Mucosa of rectum (tissue), 2 donors: ENCODE data around the gene LRAT.

Experiments
- H3K27ac ChIP-seq, 2 donors: one replicate each; pipeline ENCODE4 v1.7.0; 2013; ENCODE audit warnings: inconsistent platforms in 2 of 2, low read depth in 2 of 2, low read length in 2 of 2
- H3K27me3 ChIP-seq, 2 donors: one replicate each; pipeline ENCODE4 v1.7.0; 2013; ENCODE audit warnings: low read length in 2 of 2; ENCODE audit not compliant: control insufficient read depth in 2 of 2, insufficient read depth in 2 of 2
- H3K36me3 ChIP-seq, 2 donors: one replicate each; pipeline ENCODE4 v1.7.0; 2013; ENCODE audit warnings: low read length in 2 of 2; ENCODE audit not compliant: control insufficient read depth in 2 of 2, insufficient read depth in 2 of 2
- H3K4me1 ChIP-seq, 2 donors: one replicate each; pipeline ENCODE4 v1.7.0; 2013; ENCODE audit warnings: low read length in 2 of 2, mild to moderate bottlenecking in 1 of 2; ENCODE audit not compliant: control insufficient read depth in 2 of 2, insufficient read depth in 2 of 2
- H3K4me3 ChIP-seq, 2 donors: one replicate each; pipeline ENCODE4 v1.7.0; 2013; ENCODE audit warnings: low read length in 2 of 2
- H3K9ac ChIP-seq, 2 donors: one replicate each; pipeline ENCODE4 v1.7.0; 2013; ENCODE audit warnings: low read length in 2 of 2, low read depth in 1 of 2, mild to moderate bottlenecking in 1 of 2
- H3K9me3 ChIP-seq, 2 donors: one replicate each; pipeline ENCODE4 v1.7.0; 2013; ENCODE audit warnings: low read length in 2 of 2; ENCODE audit not compliant: control insufficient read depth in 2 of 2
- donor health status: healthy.
- donor health status: Normal muscosa, but diverticular disease.

Gene LRAT

GRCh38 chr4:154757713-154758112, 13.9 kb downstream of the LRAT start:
- Histone ChIP-seq H3K4me1 (no peaks in the 10 kb centered on the region), H3K9me3 (no peaks in the 10 kb centered on the region), H3K4me3 (no peak overlapping the region), H3K27ac (no peak overlapping the region), H3K27me3 (no peaks in the 10 kb centered on the region), H3K9ac (no peak overlapping the region), H3K36me3 (no peaks in the 10 kb centered on the region)

DNA sequence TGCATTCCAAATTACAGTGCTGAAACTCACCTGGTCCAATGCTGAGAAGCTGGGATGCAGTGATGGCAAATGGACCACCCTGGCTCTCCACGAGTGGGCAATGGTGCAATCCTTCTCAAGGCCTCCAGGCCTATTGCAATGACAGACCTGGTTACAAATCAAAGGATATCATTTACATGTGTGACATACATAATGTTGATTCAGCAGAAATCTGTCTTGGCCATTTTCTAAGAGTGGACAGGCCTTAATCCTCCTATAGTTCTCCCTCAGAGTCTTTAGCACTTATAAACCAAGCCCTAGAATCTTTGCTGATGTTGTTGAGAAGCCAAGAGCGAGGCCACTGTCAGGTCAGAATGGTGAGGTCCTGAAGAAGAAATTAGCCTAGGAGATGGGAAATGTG, 17.1 kb downstream of the LRAT start:
- Histone ChIP-seq H3K9me3 (no peaks in the 10 kb centered on the region), H3K9ac (no peak overlapping the region), H3K4me3 (no peak overlapping the region), H3K27ac (no peak overlapping the region), H3K27me3 (no peaks in the 10 kb centered on the region), H3K36me3 (no peaks in the 10 kb centered on the region), H3K4me1 (no peaks in the 10 kb centered on the region)

DNA sequence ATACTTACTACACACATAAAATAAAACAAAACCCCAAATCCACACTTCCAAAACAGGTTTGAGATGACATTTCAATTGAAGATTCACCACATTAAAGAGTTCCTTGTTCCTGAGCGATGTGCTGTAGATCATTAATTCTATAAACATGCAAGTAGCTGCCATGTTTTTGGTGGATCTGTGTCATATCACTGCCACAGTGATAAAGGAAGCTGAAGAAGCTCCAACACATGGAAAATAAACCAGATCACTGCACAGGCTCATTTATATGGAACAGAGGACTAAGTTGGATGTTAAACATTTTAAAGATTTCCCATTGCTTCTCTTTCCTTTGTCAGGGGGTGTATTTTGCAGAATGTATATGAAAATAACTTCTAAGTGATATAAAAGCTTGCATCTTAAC, 34.5 kb downstream of the LRAT start:
- Histone ChIP-seq H3K4me3 (no peak overlapping the region), H3K27ac (no peak overlapping the region), H3K9me3 (no peaks in the 10 kb centered on the region), H3K9ac (no peak overlapping the region), H3K27me3 (peaks cover 0 to 3% of the 10 kb centered on the region in 2 donors), H3K4me1 (no peaks in the 10 kb centered on the region), H3K36me3 (no peaks in the 10 kb centered on the region)

DNA sequence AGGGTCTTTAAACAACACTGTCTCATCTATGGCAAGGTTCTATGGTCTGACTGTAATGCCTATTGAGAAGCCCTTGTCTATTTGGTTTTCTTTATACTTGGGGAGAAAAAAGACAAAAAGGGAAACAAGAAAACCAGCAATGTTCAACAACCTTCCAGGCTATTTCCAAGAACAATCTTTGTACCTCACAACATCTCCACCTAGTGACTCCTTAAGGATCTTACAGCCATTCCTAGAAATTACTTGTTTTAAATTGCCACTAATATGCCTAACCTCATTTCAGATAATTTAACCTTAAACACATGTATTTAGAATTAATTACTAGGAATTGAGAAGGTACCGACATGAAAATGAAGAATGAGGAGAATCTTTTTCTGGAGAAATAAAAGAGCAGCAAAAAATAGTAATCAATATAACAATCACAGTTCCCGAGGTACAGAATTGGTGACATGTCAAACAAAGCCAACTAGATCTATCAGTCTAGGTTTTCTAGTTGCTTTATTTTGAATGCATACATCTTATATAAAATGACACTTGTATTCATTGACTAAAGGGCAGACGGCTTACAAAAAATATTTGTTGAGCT, 35.7 kb downstream of the LRAT start:
- H3K4me1 ChIP-seq: no peaks in the 10 kb centered on the region
- H3K27me3 ChIP-seq: peaks cover 0 to 3% of the 10 kb centered on the region in 2 donors
- no peak overlapping the region for H3K9ac ChIP-seq
- no peaks in the 10 kb centered on the region for H3K9me3 ChIP-seq
- no peak overlapping the region for H3K4me3 ChIP-seq
- H3K27ac ChIP-seq: no peak overlapping the region
- no peaks in the 10 kb centered on the region for H3K36me3 ChIP-seq

DNA sequence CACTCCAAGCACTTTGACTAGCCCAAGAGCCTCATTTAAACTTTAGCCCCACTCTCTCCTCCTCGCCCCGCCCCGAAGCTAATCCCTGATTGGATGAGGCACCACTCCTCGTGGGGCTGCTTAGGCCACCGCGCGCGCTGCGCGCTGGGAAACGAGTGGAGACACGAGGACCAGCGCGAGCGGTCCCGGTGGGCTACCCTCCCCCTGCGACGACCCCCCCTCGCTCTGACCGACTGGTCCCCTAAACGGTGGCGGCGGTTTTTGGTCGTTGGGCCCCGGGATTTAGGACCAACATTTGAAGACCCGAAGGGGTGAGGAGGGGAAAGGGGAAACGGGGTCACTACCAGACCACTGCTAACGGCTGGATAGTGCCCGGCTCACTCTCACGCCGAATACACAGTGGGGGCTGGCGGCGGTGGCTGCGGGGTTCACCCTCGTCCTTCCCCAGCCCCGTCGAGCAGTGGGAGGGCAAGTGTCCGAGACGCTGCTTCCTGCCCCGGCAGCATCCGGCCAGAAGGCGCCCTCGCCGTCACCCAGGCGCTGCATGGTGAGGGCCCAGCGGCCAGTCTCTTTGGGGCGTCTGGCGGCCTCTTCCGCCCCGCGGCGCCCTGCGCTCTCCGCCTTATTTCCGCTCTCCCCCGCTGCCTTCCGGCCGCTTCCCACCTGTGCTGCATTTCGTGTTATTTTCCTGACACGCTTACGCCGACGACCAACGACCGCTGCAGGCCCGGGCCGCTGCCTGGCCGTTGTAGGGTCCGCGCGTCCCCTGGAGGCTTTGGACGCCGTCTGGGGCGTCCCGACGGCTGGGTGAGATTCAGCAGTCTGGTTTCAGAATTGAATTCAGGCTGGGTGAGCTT, 37.6 kb downstream of the LRAT start, which contains the start of gene RBM46:
TSS of gene RBM46 (plus strand) at position 147 of the 857 bp plus-strand sequence. CDS start 15,481 bp downstream, outside the sequence.
- Histone ChIP-seq H3K4me1 (no peaks in the 10 kb centered on the region), H3K4me3 (no peak within 1 kb of the TSS), H3K9me3 (no peaks in the 10 kb centered on the region), H3K27me3 (peaks cover 0 to 3% of the 10 kb centered on the region in 2 donors), H3K9ac (no peak within 1 kb of the TSS), H3K36me3 (no peaks in the 10 kb centered on the region), H3K27ac (no peak within 1 kb of the TSS)

GRCh38 chr4:154781983-154782293, 38.1 kb downstream of the LRAT start:
- H3K4me3 ChIP-seq: no peak overlapping the region

More at GRCh38 chr4:154781983-154782293, 38.1 kb downstream of the LRAT start:
- H3K36me3 ChIP-seq: no peaks in the 10 kb centered on the region
- H3K4me1 ChIP-seq: no peaks in the 10 kb centered on the region
- peaks cover 0 to 3% of the 10 kb centered on the region in 2 donors for H3K27me3 ChIP-seq
- H3K27ac ChIP-seq: no peak overlapping the region
- no peak overlapping the region for H3K9ac ChIP-seq
- no peaks in the 10 kb centered on the region for H3K9me3 ChIP-seq
